SH-SY5Y (cell line): ENCODE results near the gene LAPTM5.

Source experiments
- GATA2 ChIP-seq: IDR thresholded peaks from 2 replicates; pipeline ENCODE4 v1.6.1; 2011; ENCODE audit warnings: mild to moderate bottlenecking, low read depth, low read length
- GATA3 ChIP-seq: IDR thresholded peaks from 2 replicates; pipeline ENCODE4 v1.6.1; 2011; ENCODE audit warnings: low read depth, mild to moderate bottlenecking, low read length, moderate library complexity

DNA sequence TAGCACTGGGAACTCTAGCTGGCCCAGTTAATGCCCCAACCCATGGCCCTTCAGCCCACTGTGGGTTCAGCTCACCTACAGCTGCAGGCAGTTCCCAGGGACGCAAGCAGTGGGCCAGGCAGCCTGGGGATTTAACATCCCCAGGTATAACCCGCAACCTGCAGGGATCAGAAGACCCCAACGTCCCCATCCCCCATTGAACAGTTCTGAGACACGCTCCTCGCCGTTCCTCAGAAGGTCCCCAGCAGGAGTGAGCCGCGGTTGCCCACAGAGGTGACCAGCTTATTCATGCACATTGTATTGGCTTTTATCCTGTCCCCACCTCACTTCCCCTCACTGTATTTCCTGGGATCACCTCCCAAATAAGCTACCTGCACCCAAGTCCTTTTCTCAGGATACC is 29.2 kb downstream of the LAPTM5 start:
- no peak for TF ChIP-seq GATA2
- no peak for TF ChIP-seq GATA3
